Pancreas (tissue), 10 donors: ENCODE data around the gene HSBP1L1. TPM values are rescaled to one million over a fixed set of nuclear protein-coding genes. Genes with fewer than 3 reads are reported as not detected.

ENCODE experiments used
- ATAC-seq, 4 donors: fragments of 200-7000 bp; cut with Tn5 transposase; one replicate each; pipeline versions ENCODE4 v1.8.0 to v1.9.1; 2020; ENCODE audit warnings: mild to moderate bottlenecking in 4 of 4, moderate library complexity in 4 of 4
- DNase-seq, 6 donors: peaks; one replicate each; pipeline ENCODE4 v3.0.0-alpha.2; 2020
- FAIRE-seq: peaks from 2 replicates; lab custom pipeline; 2012; peaks lifted over from hg19 to GRCh38; lab: Jason Lieb, UNC
- H3K27ac ChIP-seq, 4 donors: fragments of 200-600 bp; sonication (generic); 1 replicate in 3 of 4; 2 replicates in 1 of 4; pipeline versions ENCODE4 v1.5.0 to v1.8.0; 2020
- H3K27me3 ChIP-seq, 4 donors: fragments of 200-600 bp; one replicate each; pipeline ENCODE4 v1.8.0; 2021
- H3K36me3 ChIP-seq, 3 donors: fragments of 200-600 bp; sonication (generic) in 1 of 3; one replicate each; pipeline versions ENCODE4 v1.5.0 to v1.8.0; 2020 to 2021
- H3K4me1 ChIP-seq, 3 donors: fragments of 200-600 bp; one replicate each; pipeline ENCODE4 v1.8.0; 2021
- H3K4me3 ChIP-seq, 4 donors: fragments of 200-600 bp; sonication (generic) in 2 of 4; one replicate each; pipeline versions ENCODE4 v1.5.0 to v1.8.0; 2020 to 2021
- H3K9me3 ChIP-seq, 4 donors: fragments of 200-600 bp; one replicate each; pipeline ENCODE4 v1.8.0; 2021
- WGBS, 2 donors: extraction: QIAGEN DNeasy Blood & Tissue Kit; methylation state at CpG; one replicate each; pipeline ENCODE4 v1.1.7; 2013; 5-methylcytosine and 5-hydroxymethylcytosine counted together
- intact Hi-C, 3 donors: fragments of 100-400 bp; cut with DNase I; formaldehyde crosslinking; loops; one replicate each; pipeline versions ENCODE4 v1.11.1 to v1.14.2; 2022
- polyA plus RNA-seq, 2 donors: library from polyadenylated mRNA; stranded (reverse); fragments of 200-250 nt; gene quantifications; one replicate each; pipeline ENCODE4 v1.2.3, GENCODE V29; 2013
- total RNA-seq, 6 donors: library from RNA; stranded (reverse); fragmentation: NEBNext Ultra II Directional in 4 of 6; extraction: Animal tissue kit (Norgen Biotek cat#: 25700) in 4 of 6; gene quantifications; one replicate each; pipeline versions ENCODE4 v1.2.1 to v1.2.4, GENCODE V29; 2021 to 2023
- TF ChIP-seq, protein P1 (sequence below), 4 donors: fragments of 200-600 bp; sonication (generic) in 3 of 4; IDR thresholded peaks; one replicate each; pipeline versions ENCODE4 v1.5.0 to v1.8.0; 2021; ENCODE audit warnings: antibody characterized with exemption in 4 of 4
- donor health status: healthy with polysubstance abuse.
- donor health status: DM: no; HTN: no; CAD: no; lungs with moderate emphysema.
- donor health status: DM: no; HTN: no; CAD: no.
- donor health status: control.
- donor health status: control.
- donor health status: Bipolar disorder and iron deficiency.
- donor health status: DM: yes; HTN: yes; CAD: no.
- donor health status: DM: no; HTN: no; CAD: no.
- donor health status: DM: no; HTN: no; CAD: no.
- donor health status: DM: yes; HTN: yes; CAD: no.

The HSBP1L1 gene
- total and polyA plus RNA-seq, 8 donors, result 9.2 to 43.6 (median 14.3) TPM

DNA sequence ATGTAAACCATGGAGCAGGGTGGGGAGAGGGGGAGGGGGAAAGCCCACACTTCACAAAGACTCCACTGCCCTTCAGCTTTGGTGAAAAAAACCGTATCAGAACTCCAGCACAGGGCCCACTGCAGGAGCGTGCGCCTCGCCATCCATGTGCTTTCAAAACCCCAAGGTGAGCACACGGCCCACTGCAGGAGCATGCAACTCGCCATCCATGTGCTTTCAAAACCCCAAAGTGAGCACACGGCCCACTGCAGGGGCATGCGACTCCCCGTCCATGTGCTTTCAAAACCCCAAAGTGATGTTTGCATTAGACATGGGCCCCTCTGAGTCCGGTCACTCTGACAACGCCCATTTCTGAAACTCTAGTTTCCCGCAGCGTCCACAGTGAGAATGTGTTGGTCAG is 16.1 kb downstream of the HSBP1L1 start:
- TF ChIP-seq, protein P1, sequence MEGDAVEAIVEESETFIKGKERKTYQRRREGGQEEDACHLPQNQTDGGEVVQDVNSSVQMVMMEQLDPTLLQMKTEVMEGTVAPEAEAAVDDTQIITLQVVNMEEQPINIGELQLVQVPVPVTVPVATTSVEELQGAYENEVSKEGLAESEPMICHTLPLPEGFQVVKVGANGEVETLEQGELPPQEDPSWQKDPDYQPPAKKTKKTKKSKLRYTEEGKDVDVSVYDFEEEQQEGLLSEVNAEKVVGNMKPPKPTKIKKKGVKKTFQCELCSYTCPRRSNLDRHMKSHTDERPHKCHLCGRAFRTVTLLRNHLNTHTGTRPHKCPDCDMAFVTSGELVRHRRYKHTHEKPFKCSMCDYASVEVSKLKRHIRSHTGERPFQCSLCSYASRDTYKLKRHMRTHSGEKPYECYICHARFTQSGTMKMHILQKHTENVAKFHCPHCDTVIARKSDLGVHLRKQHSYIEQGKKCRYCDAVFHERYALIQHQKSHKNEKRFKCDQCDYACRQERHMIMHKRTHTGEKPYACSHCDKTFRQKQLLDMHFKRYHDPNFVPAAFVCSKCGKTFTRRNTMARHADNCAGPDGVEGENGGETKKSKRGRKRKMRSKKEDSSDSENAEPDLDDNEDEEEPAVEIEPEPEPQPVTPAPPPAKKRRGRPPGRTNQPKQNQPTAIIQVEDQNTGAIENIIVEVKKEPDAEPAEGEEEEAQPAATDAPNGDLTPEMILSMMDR (IDR thresholded peaks at IDR 0.05), result no peak
- Histone ChIP-seq H3K9me3 (no peaks in the 10 kb centered on the region), H3K27me3 (no peaks in the 10 kb centered on the region), H3K4me1 (peaks cover 0 to 8% (median 0%) of the 10 kb centered on the region in 3 donors), H3K36me3 (no peaks in the 10 kb centered on the region), H3K4me3 (no peak overlapping the region), H3K27ac (no peak overlapping the region)
- intact Hi-C loops, result no loop called here
- ATAC-seq, result no peak
- WGBS, 2 donors, result 89% methylated on average over 13 of the region's 13 CpGs
- no peak for DNase-seq
- FAIRE-seq, result no peak

DNA sequence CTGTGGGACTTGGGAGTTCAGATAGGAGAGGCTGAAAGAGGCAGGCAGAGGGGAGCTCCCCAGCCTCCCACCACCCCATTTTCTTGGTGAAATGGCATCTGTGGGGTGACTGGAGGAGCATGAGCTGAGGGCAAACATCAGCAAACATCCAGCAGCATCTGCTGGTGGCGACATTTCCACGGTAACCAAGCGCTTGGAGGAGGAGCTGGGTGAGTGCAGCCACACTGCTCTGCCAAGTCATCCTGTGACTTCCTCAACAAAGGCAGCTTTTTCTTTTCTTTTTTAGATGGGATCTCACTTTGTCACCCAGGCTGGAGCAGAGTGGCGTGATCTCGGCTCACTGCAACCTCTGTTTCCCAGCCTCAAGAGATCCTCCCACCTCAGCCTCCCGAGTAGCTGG is 18.3 kb downstream of the HSBP1L1 start:
- Histone ChIP-seq H3K27me3 (no peaks in the 10 kb centered on the region), H3K9me3 (no peaks in the 10 kb centered on the region), H3K36me3 (no peaks in the 10 kb centered on the region), H3K27ac (no peak overlapping the region), H3K4me3 (no peak overlapping the region), H3K4me1 (peaks cover 0 to 23% (median 11%) of the 10 kb centered on the region in 3 donors)
- peak in 1 of 6 donors; percentile 21 for DNase-seq
- ATAC-seq, result peak in 3 of 4 donors; percentile 38 to 61 (median 48)
- WGBS, 2 donors, result 86 to 90% methylated on average over 6 of the region's 6 CpGs
- FAIRE-seq, result no peak
- TF ChIP-seq, protein P1 (IDR thresholded peaks at IDR 0.05), result no peak
- intact Hi-C loops, result no loop called here

DNA sequence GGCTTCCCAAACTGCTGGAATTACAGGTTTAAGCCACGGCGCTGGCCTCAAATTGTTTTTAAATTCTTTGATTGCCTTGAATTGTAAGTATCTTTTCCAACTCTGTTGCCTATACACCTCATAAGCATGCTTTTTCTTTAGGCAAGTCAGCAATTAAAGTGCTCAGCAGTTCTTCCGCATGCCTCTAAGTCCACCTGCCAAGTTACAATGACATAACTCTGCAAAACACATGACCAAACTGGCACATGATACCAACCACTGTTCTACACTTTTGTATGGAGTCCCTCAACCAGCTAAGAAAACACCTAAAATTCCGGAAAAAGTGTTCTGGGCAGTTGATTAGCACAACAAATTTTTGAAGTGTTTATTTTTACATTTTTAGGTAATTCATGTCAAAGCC is 18.8 kb downstream of the HSBP1L1 start:
- H3K27ac ChIP-seq, result no peak overlapping the region
- H3K36me3 ChIP-seq, result no peaks in the 10 kb centered on the region
- FAIRE-seq, result no peak
- peak in 2 of 4 donors; percentile 22 to 42 for ATAC-seq
- peaks cover 0 to 23% (median 11%) of the 10 kb centered on the region in 3 donors for H3K4me1 ChIP-seq
- 67 to 80% methylated on average over 4 of the region's 4 CpGs for WGBS, 2 donors
- peak in 1 of 6 donors; percentile 21 for DNase-seq
- H3K9me3 ChIP-seq, result no peaks in the 10 kb centered on the region
- TF ChIP-seq, protein P1 (IDR thresholded peaks at IDR 0.05), result no peak
- no peaks in the 10 kb centered on the region for H3K27me3 ChIP-seq
- H3K4me3 ChIP-seq, result no peak overlapping the region
- intact Hi-C loops, result no loop called here

DNA sequence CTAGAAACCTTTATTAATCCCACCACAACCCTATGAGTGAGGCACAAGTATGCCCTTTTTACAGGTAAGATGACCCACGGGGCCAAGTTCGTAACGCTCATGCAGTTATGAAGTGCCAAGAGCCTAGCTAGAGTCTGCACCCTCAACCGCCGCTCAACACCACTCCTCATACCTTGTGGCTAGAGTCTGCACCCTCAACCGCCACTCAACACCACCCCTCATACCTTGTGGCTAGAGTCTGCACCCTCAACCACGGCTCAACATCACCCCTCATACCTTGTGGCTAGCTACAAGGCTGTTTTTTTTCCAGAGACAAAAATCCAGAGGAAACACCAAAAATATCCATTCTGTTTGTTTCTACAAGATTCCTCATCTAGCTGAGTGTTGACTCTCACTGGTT is 19.4 kb downstream of the HSBP1L1 start:
- no peak for FAIRE-seq
- TF ChIP-seq, protein P1 (IDR thresholded peaks at IDR 0.05), result no peak
- no peak for DNase-seq
- no peak overlapping the region for H3K27ac ChIP-seq
- WGBS, 2 donors, result 92 to 94% methylated on average over 7 of the region's 7 CpGs
- no peaks in the 10 kb centered on the region for H3K27me3 ChIP-seq
- intact Hi-C loops, result no loop called here
- H3K4me1 ChIP-seq, result peaks cover 0 to 23% (median 11%) of the 10 kb centered on the region in 3 donors
- H3K4me3 ChIP-seq, result no peak overlapping the region
- H3K36me3 ChIP-seq, result no peaks in the 10 kb centered on the region
- ATAC-seq, result no peak
- H3K9me3 ChIP-seq, result no peaks in the 10 kb centered on the region

DNA sequence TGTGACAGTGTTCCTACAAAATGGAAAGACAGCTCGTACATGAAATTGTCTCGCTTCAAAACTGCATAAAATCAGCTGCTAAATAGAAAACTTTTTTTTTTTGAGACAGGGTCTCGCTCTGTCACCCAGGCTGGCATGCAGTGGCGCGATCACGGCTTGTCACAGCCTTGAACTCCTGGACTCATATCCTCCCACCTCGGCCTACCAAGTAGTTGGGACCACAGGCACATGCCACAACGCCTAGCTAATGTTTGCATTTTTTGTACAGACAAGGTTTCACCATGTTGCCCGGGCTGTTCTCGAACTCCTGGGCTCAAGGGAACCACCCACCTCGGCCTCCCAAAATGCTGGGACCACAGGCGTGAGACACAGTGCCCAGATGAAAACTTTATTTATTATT is 20.7 kb downstream of the HSBP1L1 start:
- no peak for ATAC-seq
- Histone ChIP-seq H3K27me3 (no peaks in the 10 kb centered on the region), H3K4me1 (peaks cover 0 to 23% (median 11%) of the 10 kb centered on the region in 3 donors), H3K27ac (no peak overlapping the region), H3K9me3 (no peaks in the 10 kb centered on the region), H3K4me3 (no peak overlapping the region), H3K36me3 (no peaks in the 10 kb centered on the region)
- no peak for DNase-seq
- WGBS, 2 donors, result 79 to 83% methylated on average over 12 of the region's 12 CpGs
- no peak for FAIRE-seq
- TF ChIP-seq, protein P1 (IDR thresholded peaks at IDR 0.05), result no peak
- intact Hi-C loops, result no loop called here
